GM12878 (cell line): ENCODE measurements around the gene LONRF2. TPM values are rescaled to one million over a fixed set of nuclear protein-coding genes. Genes with fewer than 3 reads are reported as not detected.
"Not testable (repeated sequence)": the region's sequence is repeated elsewhere in the genome, so short reads cannot be mapped to it uniquely, and the experiment has no call there.

ENCODE experiments used
- ATAC-seq: fragments of 200-7000 bp; cut with Tn5 transposase; 3 replicates; pipeline ENCODE4 v1.9.1; 2020; ENCODE audit warnings: mild to moderate bottlenecking, moderate library complexity
- BruUV-seq: library from RNA; stranded (reverse); fragments of 400-500 nt; replicated peaks from 2 replicates; lab custom pipeline; 2021; lab: Mats Ljungman, UMichigan
- CTCF ChIA-PET: fragments of 300-600 bp; sonication (Branson Sonifier 250); formaldehyde crosslinking; extraction: SDS; loops from one replicate; lab custom pipeline; 2021; ENCODE audit warnings: inconsistent platforms; lab: Yijun Ruan, JAX
- POLR2A ChIA-PET: fragments of 350-600 bp; formaldehyde crosslinking; extraction: SDS; loops from one replicate; lab custom pipeline; 2021; ENCODE audit warnings: inconsistent platforms; lab: Charles Lee
- RAD21 ChIA-PET: fragments of 300-600 bp; sonication (Branson Sonifier 250); formaldehyde crosslinking; loops from one replicate; lab custom pipeline; 2023; ENCODE audit warnings: antibody characterized with exemption; ENCODE audit not compliant: unreplicated experiment; lab: Charles Lee
- SMC1A ChIA-PET: fragments of 300-600 bp; sonication (Branson Sonifier 250); formaldehyde crosslinking; loops from one replicate; lab custom pipeline; 2023; ENCODE audit not compliant: unreplicated experiment, uncharacterized antibody; lab: Charles Lee
- DNase-seq: peaks from one replicate; pipeline ENCODE4 v3.0.0-alpha.2; 2011; ENCODE audit warnings: low read depth, low spot score
- FAIRE-seq: peaks from 3 replicates; lab custom pipeline; 2011; peaks lifted over from hg19 to GRCh38; lab: Jason Lieb, UNC
- H2AFZ ChIP-seq: 2 replicates; pipeline ENCODE4 v1.6.0; 2011; ENCODE audit warnings: low read depth, low read length, control low read depth; ENCODE audit not compliant: control insufficient read depth
- H3K27ac ChIP-seq: 2 replicates; pipeline ENCODE4 v1.5.1; 2011; ENCODE audit warnings: control low read depth; ENCODE audit not compliant: control insufficient read depth, insufficient read depth
- H3K27me3 ChIP-seq, 2 experiments: replicated peaks in 1 of 2; 2 replicates each; pipeline versions ENCODE4 v1.6.0 to v1.6.1; 2011; ENCODE audit warnings: low read length in 1 of 2; ENCODE audit not compliant: control insufficient read depth in 2 of 2, insufficient read depth in 2 of 2
- H3K36me3 ChIP-seq, 2 experiments: 2 replicates each; pipeline ENCODE4 v1.5.1; 2011; ENCODE audit warnings: low read length in 1 of 2; ENCODE audit not compliant: control insufficient read depth in 2 of 2, insufficient read depth in 2 of 2
- H3K4me1 ChIP-seq: 2 replicates; pipeline ENCODE4 v1.6.1; 2011; ENCODE audit warnings: mild to moderate bottlenecking, low read length, moderate library complexity, mixed read lengths; ENCODE audit not compliant: control insufficient read depth, insufficient read depth
- H3K4me2 ChIP-seq: 2 replicates; pipeline ENCODE4 v1.6.0; 2011; ENCODE audit warnings: control low read depth; ENCODE audit not compliant: control insufficient read depth, insufficient read depth
- H3K4me3 ChIP-seq: fragments of 200-600 bp; sonication (generic); 2 replicates; pipeline ENCODE4 v1.5.1; 2016
- H3K79me2 ChIP-seq: 2 replicates; pipeline ENCODE4 v1.6.0; 2011; ENCODE audit warnings: low read length; ENCODE audit not compliant: control insufficient read depth, insufficient read depth
- H3K9ac ChIP-seq: 2 replicates; pipeline ENCODE4 v1.8.0; 2011; ENCODE audit warnings: low read length, control low read depth, mixed read lengths; ENCODE audit not compliant: control insufficient read depth, insufficient read depth
- H3K9me3 ChIP-seq: replicated peaks from 3 replicates; pipeline ENCODE4 v1.5.1; 2011; ENCODE audit warnings: mild to moderate bottlenecking, low read length; ENCODE audit not compliant: control insufficient read depth, insufficient read depth
- H4K20me1 ChIP-seq: 2 replicates; pipeline ENCODE4 v1.6.0; 2011; ENCODE audit not compliant: control insufficient read depth, insufficient read depth
- ASH2L ChIP-seq: fragments of 300-600, 200-600 bp; sonication (generic); IDR thresholded peaks from 2 replicates; pipeline ENCODE4 v1.6.1; 2017; ENCODE audit warnings: low read depth, mild to moderate bottlenecking, borderline replicate concordance
- ESRRA ChIP-seq: IDR thresholded peaks from 2 replicates; pipeline ENCODE4 v1.6.1; 2012; ENCODE audit warnings: mild to moderate bottlenecking, low read length, improper control_type of control experiment
- NFXL1 ChIP-seq: fragments of 450-650 bp; IDR thresholded peaks from 2 replicates; pipeline ENCODE4 v1.6.1; 2017; ENCODE audit warnings: antibody characterized with exemption, mild to moderate bottlenecking, borderline replicate concordance
- POU2F2 ChIP-seq: IDR thresholded peaks from 3 replicates; pipeline ENCODE4 v1.6.1; 2011; ENCODE audit warnings: low read depth, mild to moderate bottlenecking, low read length, borderline replicate concordance
- RB1 ChIP-seq: fragments of 450-650 bp; formaldehyde crosslinking; IDR thresholded peaks from 2 replicates; pipeline ENCODE4 v1.6.1; 2017; ENCODE audit warnings: mild to moderate bottlenecking, borderline replicate concordance
- RUNX3 ChIP-seq: IDR thresholded peaks from 2 replicates; pipeline ENCODE4 v1.6.1; 2012; ENCODE audit warnings: low read length, inconsistent platforms
- SIX5 ChIP-seq: IDR thresholded peaks from 2 replicates; pipeline ENCODE4 v1.6.1; 2011; ENCODE audit warnings: mild to moderate bottlenecking, low read depth, low read length, moderate library complexity; ENCODE audit not compliant: severe bottlenecking
- SMC3 ChIP-seq: IDR thresholded peaks from 2 replicates; pipeline ENCODE4 v1.6.1; 2011; ENCODE audit warnings: low read length, improper control_type of control experiment, borderline replicate concordance
- SPI1 ChIP-seq: IDR thresholded peaks from 2 replicates; pipeline ENCODE4 v1.6.1; 2011; ENCODE audit warnings: low read depth, mild to moderate bottlenecking, low read length, moderate library complexity, borderline replicate concordance; ENCODE audit not compliant: insufficient read depth
- SUZ12 ChIP-seq: fragments of 200-600 bp; sonication (generic); IDR thresholded peaks from one replicate; pipeline ENCODE4 v1.6.1; 2018; ENCODE audit warnings: antibody characterized with exemption, mild to moderate bottlenecking; ENCODE audit not compliant: unreplicated experiment
- TBL1XR1 ChIP-seq: IDR thresholded peaks from 2 replicates; pipeline ENCODE4 v1.6.1; 2012; ENCODE audit warnings: low read depth, low read length, improper control_type of control experiment
- WGBS: methylation state at CpG from one replicate; pipeline ENCODE4 v1.1.6; 2016; ENCODE audit warnings: low lambda C conversion rate; ENCODE audit not compliant: insufficient replicate concordance, insufficient coverage; ENCODE audit errors: missing lambda C conversion rate; 5-methylcytosine and 5-hydroxymethylcytosine counted together
- in situ Hi-C: fragments of 300-500 bp; cut with MboI; formaldehyde crosslinking; loops from 9 replicates; pipeline ENCODE4 v1.14.3; 2018; ENCODE audit warnings: mixed read lengths
- intact Hi-C: fragments of 100-400 bp; cut with micrococcal nuclease; formaldehyde crosslinking; loops from one replicate; pipeline ENCODE4 v1.14.2; 2022; ENCODE audit not compliant: unreplicated experiment
- polyA plus RNA-seq, 11 experiments: library from polyadenylated mRNA; depleted of rRNA in 4 of 11; unstranded in 6 of 11; stranded (reverse) in 5 of 11; fragments of >200 nt; fragmentation: Nextera tagmentation in 4 of 11; fragmentation: Illumina TruSeq in 1 of 11; extraction: Ambion mirVana in 4 of 11; extraction: Trizol in 1 of 11; gene quantifications; 1 replicate in 1 of 11; 2 replicates in 10 of 11; pipeline versions ENCODE4 v1.2.1 to v1.2.3, GENCODE V29; 2011 to 2016; ENCODE audit warnings: inconsistent platforms in 2 of 11, missing spikeins in 2 of 11, low read depth in 1 of 11
- total RNA-seq, 4 experiments: library from RNA; depleted of rRNA in 3 of 4; stranded (reverse); fragments of >200 nt in 3 of 4; fragmentation: Illumina TruSeq in 1 of 4; extraction: Trizol in 1 of 4; gene quantifications; 2 replicates each; pipeline versions ENCODE4 v1.2.1 to v1.2.3, GENCODE V29; 2013 to 2021
- TF ChIP-seq, protein P1 (sequence below): fragments of 450-650 bp; IDR thresholded peaks from 2 replicates; pipeline ENCODE4 v1.6.1; 2018; ENCODE audit warnings: mild to moderate bottlenecking, low read depth, moderate library complexity; ENCODE audit not compliant: partially characterized antibody

LONRF2 gene
- total and polyA plus RNA-seq, 10 of the 15 experiments (the other 5 are each of a cell fraction or from before 2014, with no cell fraction given), result under 0.01 to 0.04 (median 0.01) TPM; not detected in 4

DNA sequence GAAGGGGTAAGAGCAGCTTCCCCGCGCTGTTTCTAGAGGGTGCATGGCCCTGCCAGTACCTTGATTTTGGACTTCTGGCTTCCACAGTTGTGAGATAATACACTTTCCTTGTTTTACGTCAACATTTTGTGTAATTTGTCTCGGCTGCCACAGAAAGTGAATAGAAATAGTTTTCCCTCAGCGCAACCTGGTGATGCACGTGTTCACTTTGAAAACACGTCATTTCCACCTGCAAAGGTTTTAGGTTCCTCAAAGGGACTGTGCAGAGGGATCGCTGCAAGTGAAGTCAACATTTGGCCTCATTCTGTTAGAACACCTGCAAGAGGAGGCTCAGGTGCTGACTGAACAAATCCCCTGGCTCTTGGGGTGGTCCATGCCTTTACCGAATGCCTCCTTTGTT, 71.7 kb downstream of the LONRF2 start (continued):
- TF ChIP-seq ESRRA, result no peak
- TF ChIP-seq SIX5, result no peak
- no peak for TF ChIP-seq NFXL1
- no peak for TF ChIP-seq SUZ12
- TF ChIP-seq ASH2L, result no peak
- no peak for TF ChIP-seq SPI1
- no peak for TF ChIP-seq POU2F2
- TF ChIP-seq TBL1XR1, result no peak
- no peak for TF ChIP-seq SMC3
- TF ChIP-seq, protein P1, sequence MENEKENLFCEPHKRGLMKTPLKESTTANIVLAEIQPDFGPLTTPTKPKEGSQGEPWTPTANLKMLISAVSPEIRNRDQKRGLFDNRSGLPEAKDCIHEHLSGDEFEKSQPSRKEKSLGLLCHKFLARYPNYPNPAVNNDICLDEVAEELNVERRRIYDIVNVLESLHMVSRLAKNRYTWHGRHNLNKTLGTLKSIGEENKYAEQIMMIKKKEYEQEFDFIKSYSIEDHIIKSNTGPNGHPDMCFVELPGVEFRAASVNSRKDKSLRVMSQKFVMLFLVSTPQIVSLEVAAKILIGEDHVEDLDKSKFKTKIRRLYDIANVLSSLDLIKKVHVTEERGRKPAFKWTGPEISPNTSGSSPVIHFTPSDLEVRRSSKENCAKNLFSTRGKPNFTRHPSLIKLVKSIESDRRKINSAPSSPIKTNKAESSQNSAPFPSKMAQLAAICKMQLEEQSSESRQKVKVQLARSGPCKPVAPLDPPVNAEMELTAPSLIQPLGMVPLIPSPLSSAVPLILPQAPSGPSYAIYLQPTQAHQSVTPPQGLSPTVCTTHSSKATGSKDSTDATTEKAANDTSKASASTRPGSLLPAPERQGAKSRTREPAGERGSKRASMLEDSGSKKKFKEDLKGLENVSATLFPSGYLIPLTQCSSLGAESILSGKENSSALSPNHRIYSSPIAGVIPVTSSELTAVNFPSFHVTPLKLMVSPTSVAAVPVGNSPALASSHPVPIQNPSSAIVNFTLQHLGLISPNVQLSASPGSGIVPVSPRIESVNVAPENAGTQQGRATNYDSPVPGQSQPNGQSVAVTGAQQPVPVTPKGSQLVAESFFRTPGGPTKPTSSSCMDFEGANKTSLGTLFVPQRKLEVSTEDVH, result no peak

DNA sequence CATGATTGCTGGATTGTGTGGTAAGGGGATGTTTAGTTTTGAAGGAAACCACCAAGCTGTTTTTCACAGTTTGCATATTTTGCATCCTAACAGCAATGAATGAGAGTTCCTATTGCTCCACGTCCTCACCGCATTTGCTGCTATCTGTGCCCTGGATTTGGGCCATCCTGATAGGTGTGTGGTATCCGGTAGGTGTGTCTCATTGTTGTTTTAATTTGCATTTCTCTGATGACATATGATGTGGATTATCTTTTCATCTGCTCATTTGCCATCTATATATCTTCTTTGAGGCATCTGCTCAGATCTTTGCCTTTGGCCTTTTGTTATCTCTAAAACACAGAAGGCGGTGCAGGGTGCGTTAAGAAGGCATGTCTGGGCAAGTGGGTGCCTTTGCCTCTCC, 73.3 kb downstream of the LONRF2 start:
- ATAC-seq (no peak), FAIRE-seq (no peak), DNase-seq (no peak)
- WGBS, result 87% methylated on average over 5 of the region's 5 CpGs
- ChIA-PET CTCF (no interaction called here), RAD21 (no interaction called here), POLR2A (no interaction called here), SMC1A (no interaction called here)
- Histone ChIP-seq H3K9me3 (peaks cover 1% of the 10 kb centered on the region; the same call in 1 of the 3 replicates), H2AFZ (no peak overlapping the region), H3K4me3 (no peak overlapping the region), H3K9ac (no peak overlapping the region), H3K4me1 (peaks cover 22% of the 10 kb centered on the region), H3K4me2 (no peak overlapping the region; the same call in 1 of the 2 replicates), H3K79me2 (no peaks in the 10 kb centered on the region), H3K36me3 (no peaks in the 10 kb centered on the region), H4K20me1 (no peaks in the 10 kb centered on the region; the same call in 1 of the 2 replicates), H3K27ac (no peak overlapping the region), H3K27me3 (no peaks in the 10 kb centered on the region)
- intact Hi-C loops, result loop anchor here (1.0 to 10.0 kb wide), 3 partner anchors 11 to 514 kb away; no protein-coding TSS in a partner anchor
- in situ Hi-C loops, result loop anchor here (5.0 kb wide), 1 partner anchor 692 kb away; no protein-coding TSS in a partner anchor
- TF ChIP-seq RUNX3 (0 out of 2 replicates have a peak, but pooled peaks have one; percentile 13), RB1 (no peak)
- no TSS peak for BruUV-seq

DNA sequence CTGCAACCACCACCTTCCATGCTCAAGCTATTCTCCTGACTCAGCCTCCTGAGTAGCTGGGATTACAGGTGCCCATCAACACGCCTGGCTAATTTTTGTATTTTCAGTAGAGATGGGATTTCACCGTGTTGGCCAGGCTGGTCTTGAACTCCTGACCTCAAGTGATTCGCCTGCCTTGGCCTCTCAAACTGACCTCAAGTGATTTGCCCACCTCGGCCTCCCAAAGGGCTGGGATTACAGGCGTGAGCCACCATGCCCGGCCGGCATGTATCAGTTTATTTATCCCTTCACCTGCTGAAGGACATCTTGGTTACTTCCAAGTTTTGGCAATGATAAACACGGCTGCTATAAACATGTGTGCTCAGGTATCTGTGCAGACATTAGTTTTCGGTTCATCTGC, 73.7 kb downstream of the LONRF2 start:
- H3K4me2 ChIP-seq, ATAC-seq, H3K9me3 ChIP-seq, H3K9ac ChIP-seq, H4K20me1 ChIP-seq, H3K36me3 ChIP-seq, CTCF ChIA-PET, DNase-seq, SMC1A ChIA-PET, BruUV-seq, H3K79me2 ChIP-seq, POLR2A ChIA-PET, H3K27ac ChIP-seq, H3K4me3 ChIP-seq, H2AFZ ChIP-seq, RAD21 ChIA-PET, H3K27me3 ChIP-seq, FAIRE-seq: not testable (repeated sequence)
- in situ Hi-C loops (loop anchor here (5.0 kb wide), 1 partner anchor 691 kb away; no protein-coding TSS in a partner anchor), intact Hi-C loops (loop anchor here (1.0 to 10.0 kb wide), 3 partner anchors 12 to 514 kb away; no protein-coding TSS in a partner anchor)
- peaks cover 22% of the 10 kb centered on the region for H3K4me1 ChIP-seq
- 77% methylated on average over 9 of the region's 9 CpGs for WGBS
